Kidney epithelial cell (primary cell): Measurements from ENCODE around the gene FGF22. TPM values are rescaled to one million over a fixed set of nuclear protein-coding genes. Genes with fewer than 3 reads are reported as not detected.
"Not testable (repeated sequence)": the region's sequence is repeated elsewhere in the genome, so short reads cannot be mapped to it uniquely, and the experiment has no call there.

Source experiments
- DNase-seq: peaks from one replicate; pipeline ENCODE4 v3.0.0-alpha.2; 2010; ENCODE audit warnings: low read depth
- H3K27me3 ChIP-seq: 2 replicates; pipeline ENCODE4 v1.6.0; 2011; ENCODE audit warnings: low read length; ENCODE audit not compliant: control insufficient read depth, insufficient read depth
- H3K36me3 ChIP-seq: 2 replicates; pipeline ENCODE4 v1.5.1; 2011; ENCODE audit warnings: low read length; ENCODE audit not compliant: control insufficient read depth, insufficient read depth
- H3K4me3 ChIP-seq: 2 replicates; pipeline ENCODE4 v1.5.1; 2011; ENCODE audit warnings: low read depth, mild to moderate bottlenecking, control low read depth, low read length
- CTCF ChIP-seq: IDR thresholded peaks from 2 replicates; pipeline ENCODE4 v1.5.1; 2011; ENCODE audit warnings: mild to moderate bottlenecking, moderate library complexity, low read length, control low read depth, inconsistent platforms; ENCODE audit not compliant: insufficient read depth, poor library complexity, severe bottlenecking
- total RNA-seq: library from RNA; depleted of rRNA; stranded (reverse); fragments of >200 nt; gene quantifications from 2 replicates; pipeline ENCODE4 v1.2.3, GENCODE V29; 2015

The FGF22 gene
- total RNA-seq, 1 donor from 2014 or later: not detected

- no peak for DNase-seq
- Histone ChIP-seq H3K36me3 (no peaks in the 10 kb centered on the region), H3K4me3 (no peak overlapping the region), H3K27me3 (peaks cover 24% of the 10 kb centered on the region)
- no peak for TF ChIP-seq CTCF
These were observed 42.0 kb upstream of the FGF22 start for GRCh38 chr19:597406-598315.

GRCh38 chr19:601310-601709 lies 38.4 kb upstream of the FGF22 start:
- Histone ChIP-seq H3K4me3 (no peak overlapping the region), H3K27me3 (peaks cover 4% of the 10 kb centered on the region), H3K36me3 (no peaks in the 10 kb centered on the region)
- DNase-seq: no peak
- TF ChIP-seq CTCF: no peak

- no peak overlapping the region for H3K4me3 ChIP-seq
- TF ChIP-seq CTCF: no peak
- DNase-seq: no peak
- H3K27me3 ChIP-seq: peaks cover 3% of the 10 kb centered on the region
- no peaks in the 10 kb centered on the region for H3K36me3 ChIP-seq
These were observed 37.9 kb upstream of the FGF22 start for GRCh38 chr19:601790-602189.

GRCh38 chr19:602391-603301 lies 37.0 kb upstream of the FGF22 start:
- no peaks in the 10 kb centered on the region for H3K36me3 ChIP-seq
- no peak for DNase-seq
- no peak overlapping the region for H3K4me3 ChIP-seq
- TF ChIP-seq CTCF: no peak
- H3K27me3 ChIP-seq: no peaks in the 10 kb centered on the region

GRCh38 chr19:603302-603639 lies 36.4 kb upstream of the FGF22 start:
- H3K27me3 ChIP-seq, DNase-seq: not testable (repeated sequence)

GRCh38 chr19:603779-604178 lies 35.9 kb upstream of the FGF22 start:
- H3K27me3 ChIP-seq, DNase-seq, H3K4me3 ChIP-seq, H3K36me3 ChIP-seq: not testable (repeated sequence)

More at GRCh38 chr19:603302-603639, 36.4 kb upstream of the FGF22 start:
- H3K4me3 ChIP-seq, H3K36me3 ChIP-seq: not testable (repeated sequence)
